Thymus (tissue), 11 donors: ENCODE data around the gene IST1. TPM values are rescaled to one million over a fixed set of nuclear protein-coding genes. Genes with fewer than 3 reads are reported as not detected.
A peak's percentile ranks its signal among the peaks of the same experiment; 100 is the strongest.
"Not testable (repeated sequence)": the region's sequence is repeated elsewhere in the genome, so short reads cannot be mapped to it uniquely, and the experiment has no call there.

Source experiments
- DNase-seq, 9 donors: peaks; one replicate each; pipeline ENCODE4 v3.0.0-alpha.2; 2013; ENCODE audit warnings: low spot score in 9 of 9, low read depth in 6 of 9, missing footprints in 1 of 9
- H3K27ac ChIP-seq, 2 donors: one replicate each; pipeline ENCODE4 v1.5.1; 2013; ENCODE audit warnings: control low read depth in 1 of 2, low read depth in 1 of 2, low read length in 1 of 2, mild to moderate bottlenecking in 1 of 2, moderate library complexity in 1 of 2
- H3K27me3 ChIP-seq, 2 donors: one replicate each; pipeline ENCODE4 v1.5.1; 2013; ENCODE audit warnings: low read length in 1 of 2; ENCODE audit not compliant: control insufficient read depth in 2 of 2, insufficient read depth in 1 of 2
- H3K36me3 ChIP-seq, 2 donors: one replicate each; pipeline ENCODE4 v1.5.1; 2013; ENCODE audit warnings: low read length in 1 of 2, mild to moderate bottlenecking in 1 of 2, moderate library complexity in 1 of 2; ENCODE audit not compliant: control insufficient read depth in 2 of 2, insufficient read depth in 2 of 2
- H3K4me1 ChIP-seq, 2 donors: one replicate each; pipeline ENCODE4 v1.5.1; 2013; ENCODE audit warnings: low read length in 2 of 2; ENCODE audit not compliant: control insufficient read depth in 2 of 2, insufficient read depth in 2 of 2
- H3K4me3 ChIP-seq, 2 donors: one replicate each; pipeline ENCODE4 v1.5.1; 2013; ENCODE audit warnings: low read length in 2 of 2, control low read depth in 1 of 2, mild to moderate bottlenecking in 1 of 2
- H3K9me3 ChIP-seq, 2 donors: one replicate each; pipeline ENCODE4 v1.5.1; 2013; ENCODE audit warnings: low read length in 1 of 2, mild to moderate bottlenecking in 1 of 2; ENCODE audit not compliant: control insufficient read depth in 2 of 2, insufficient read depth in 1 of 2
- WGBS: extraction: QIAGEN DNeasy Blood & Tissue Kit; methylation state at CpG from one replicate; pipeline ENCODE4 v1.1.7; 2013; 5-methylcytosine and 5-hydroxymethylcytosine counted together
- polyA plus RNA-seq: library from polyadenylated mRNA; stranded (reverse); fragments of 200-250 nt; gene quantifications from one replicate; pipeline ENCODE4 v1.2.3, GENCODE V29; 2013
- total RNA-seq: library from RNA; stranded (reverse); fragments of 120-200 nt; gene quantifications from one replicate; pipeline ENCODE4 v1.2.4, GENCODE V29; 2013
- donor health status: healthy.

The IST1 gene
- total and polyA plus RNA-seq, 2 donors: 134 to 163 TPM

DNA sequence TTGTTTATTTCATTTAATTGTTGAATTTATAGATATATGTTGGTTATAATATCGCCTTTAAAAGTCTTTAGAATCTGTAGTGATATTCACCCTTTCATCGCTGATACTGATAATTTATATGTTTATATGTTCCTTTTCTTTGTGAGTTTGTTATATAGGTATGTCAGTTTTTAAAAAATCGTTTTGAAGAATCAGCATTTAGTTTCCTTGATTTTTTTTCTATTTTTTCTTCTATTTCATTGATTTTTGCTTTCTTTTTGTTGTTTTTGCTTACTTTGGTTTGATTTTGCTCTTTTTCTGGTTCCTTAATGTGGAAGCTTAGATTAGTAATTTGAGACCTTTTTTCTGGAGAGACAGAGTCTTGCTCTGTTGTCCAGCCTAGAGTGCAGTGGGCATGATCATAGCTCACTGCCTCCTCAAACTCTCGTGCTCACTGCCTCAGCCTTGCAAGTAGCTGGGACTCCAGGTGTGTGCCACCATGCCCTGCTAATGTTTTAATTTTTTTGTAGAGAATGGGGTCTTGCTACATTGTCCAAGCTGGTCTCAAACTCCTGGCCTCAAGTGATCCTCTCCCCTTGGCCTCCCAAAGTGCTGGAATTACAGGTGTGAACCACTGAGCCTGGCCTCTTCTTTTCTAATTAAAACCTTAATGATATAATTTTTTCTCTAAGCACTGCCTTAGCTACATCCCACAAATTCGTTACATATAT, 7.5 kb downstream of the IST1 start:
- WGBS: 96% methylated on average over 5 of the region's 5 CpGs
- peaks cover 0 to 2% of the 10 kb centered on the region in 2 donors for H3K4me1 ChIP-seq
- no peak for DNase-seq

DNA sequence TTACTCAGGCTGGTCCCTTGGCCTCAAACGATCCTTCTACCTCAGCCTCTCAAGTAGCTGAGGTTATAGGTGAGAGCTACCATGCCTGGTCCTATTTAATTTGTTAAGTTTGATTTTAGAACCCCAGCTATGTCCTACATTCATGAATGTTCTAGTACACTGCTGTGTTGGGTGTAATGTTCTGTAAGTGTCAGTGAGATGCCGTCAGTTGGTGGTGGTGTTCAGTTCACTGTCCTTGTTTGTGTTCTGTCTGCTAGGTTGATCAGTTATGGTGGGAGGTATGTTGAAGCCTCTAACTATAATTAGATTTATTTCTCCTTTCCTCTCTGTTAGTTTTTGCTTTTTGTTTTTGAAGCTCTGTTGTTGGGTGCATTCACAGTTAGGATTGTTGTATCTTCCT, 8.3 kb downstream of the IST1 start:
- H3K27ac ChIP-seq: no peak overlapping the region
- no peaks in the 10 kb centered on the region for H3K4me1 ChIP-seq
- no peaks in the 10 kb centered on the region for H3K27me3 ChIP-seq
- no peak overlapping the region for H3K4me3 ChIP-seq
- H3K36me3 ChIP-seq: no peaks in the 10 kb centered on the region
- H3K9me3 ChIP-seq: no peaks in the 10 kb centered on the region
- DNase-seq: no peak
- WGBS: 96% methylated on average over 2 of the region's 2 CpGs

More for the DNA sequence above, 7.5 kb downstream of the IST1 start:
- H3K4me3 ChIP-seq: no peak overlapping the region
- H3K9me3 ChIP-seq: no peaks in the 10 kb centered on the region
- H3K36me3 ChIP-seq: no peaks in the 10 kb centered on the region
- H3K27ac ChIP-seq: no peak overlapping the region
- H3K27me3 ChIP-seq: no peaks in the 10 kb centered on the region

DNA sequence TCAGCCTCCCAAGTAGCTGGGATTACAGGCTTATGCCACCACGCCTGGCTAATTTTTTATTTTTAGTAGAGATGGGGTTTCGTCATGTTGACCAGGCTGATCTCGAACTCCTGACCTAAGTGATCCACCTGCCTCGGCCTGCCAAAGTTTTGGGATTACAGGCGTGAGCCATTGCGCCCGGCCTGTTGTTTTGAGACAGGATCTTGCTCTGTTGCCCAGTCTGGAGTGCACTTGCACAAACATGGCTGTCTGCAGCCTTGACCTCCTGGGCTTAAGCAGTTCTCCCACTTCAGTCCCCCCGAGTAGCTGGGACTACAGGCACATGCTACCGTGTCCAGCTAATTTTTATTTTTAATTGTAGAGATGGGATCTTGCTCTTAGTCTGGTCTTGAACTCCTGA, 8.9 kb downstream of the IST1 start:
- no peak for DNase-seq
- Histone ChIP-seq H3K27ac (no peak overlapping the region), H3K4me1 (no peaks in the 10 kb centered on the region), H3K27me3 (no peaks in the 10 kb centered on the region), H3K4me3 (no peak overlapping the region), H3K9me3 (no peaks in the 10 kb centered on the region), H3K36me3 (no peaks in the 10 kb centered on the region)
- 92% methylated on average over 9 of the region's 9 CpGs for WGBS

DNA sequence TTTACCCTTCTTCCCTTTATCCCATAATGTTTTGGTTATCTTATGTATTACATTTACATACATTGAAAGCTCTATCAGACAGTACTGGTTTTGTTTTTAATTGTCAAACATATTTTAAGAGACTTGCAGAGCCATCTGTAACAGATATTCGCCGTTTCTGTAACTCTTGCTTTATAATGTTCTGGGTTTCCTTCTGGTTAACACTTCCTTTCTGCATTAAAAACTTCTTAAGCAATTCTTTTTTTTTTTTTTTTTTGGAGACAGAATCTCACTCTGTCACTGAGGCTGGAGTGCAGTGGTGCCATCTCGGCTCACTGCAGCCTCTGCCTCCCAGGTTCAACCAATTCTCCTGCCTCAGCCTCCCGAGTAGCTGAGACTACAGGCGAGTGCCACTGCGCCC, 10.4 kb downstream of the IST1 start:
- not testable (repeated sequence) for H3K36me3 ChIP-seq, H3K27ac ChIP-seq, H3K9me3 ChIP-seq, H3K4me1 ChIP-seq, H3K27me3 ChIP-seq, H3K4me3 ChIP-seq
- peak in 1 of 9 donors; percentile 22 for DNase-seq
- 47% methylated on average over 6 of the region's 6 CpGs for WGBS

DNA sequence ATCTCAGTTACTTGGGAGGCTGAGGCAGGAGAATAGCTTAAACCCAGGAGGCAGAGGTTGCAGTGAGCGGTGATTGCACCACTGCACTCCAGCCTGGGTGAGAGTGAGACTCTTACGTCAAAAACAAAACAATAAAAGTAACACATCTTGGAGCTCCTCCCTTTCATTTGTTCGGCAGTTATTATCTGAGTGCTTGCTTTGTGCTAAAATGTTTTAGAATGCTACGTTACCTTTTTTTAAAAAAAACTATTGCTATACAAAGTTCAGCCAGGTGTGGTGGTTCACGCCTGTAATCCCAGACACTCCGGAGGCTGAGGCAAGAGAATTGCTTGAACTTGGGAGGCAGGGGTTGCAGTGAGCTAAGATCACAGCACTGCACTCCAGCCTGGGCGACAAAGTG, 15.8 kb downstream of the IST1 start:
- no peaks in the 10 kb centered on the region for H3K9me3 ChIP-seq
- H3K27ac ChIP-seq: no peak overlapping the region
- no peak overlapping the region for H3K4me3 ChIP-seq
- no peaks in the 10 kb centered on the region for H3K4me1 ChIP-seq
- 97% methylated on average over 7 of the region's 7 CpGs for WGBS
- no peak for DNase-seq
- no peaks in the 10 kb centered on the region for H3K27me3 ChIP-seq
- H3K36me3 ChIP-seq: peaks cover 3 to 9% of the 10 kb centered on the region in 2 donors

DNA sequence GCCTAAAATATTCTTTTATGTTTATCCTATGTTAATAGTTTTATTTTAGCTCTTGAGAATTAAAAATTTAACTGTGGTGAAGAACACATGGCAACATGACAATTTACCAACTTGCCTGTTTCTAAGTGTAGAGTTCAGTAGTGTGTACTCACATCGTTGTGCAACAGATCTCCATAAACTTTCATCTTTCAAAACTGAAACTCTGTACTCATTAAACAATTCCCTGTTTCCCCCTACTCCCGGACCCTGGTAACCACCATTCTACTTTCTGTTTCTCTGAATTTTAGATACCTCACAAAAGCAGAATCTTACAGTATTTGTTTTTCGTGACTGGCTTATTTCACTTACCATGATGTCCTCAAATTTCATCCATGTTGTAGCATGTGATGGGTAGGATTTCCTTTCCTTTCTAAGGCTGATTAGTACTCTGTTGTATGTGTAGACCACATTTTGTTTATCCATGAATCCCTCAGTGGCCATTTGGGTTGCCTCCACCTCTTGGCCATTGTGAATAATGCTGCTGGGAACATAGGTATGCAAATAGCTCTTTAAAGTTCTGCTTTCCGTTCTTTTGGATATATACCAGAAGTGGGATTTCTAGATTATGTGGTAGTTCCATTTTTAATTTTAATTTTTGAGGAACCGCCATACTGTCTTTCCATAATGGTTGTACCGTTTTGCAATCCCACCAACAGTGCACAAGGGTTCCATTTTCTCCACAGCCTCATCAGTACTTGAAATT, 17.4 kb downstream of the IST1 start:
- Histone ChIP-seq H3K36me3 (peaks cover 12 to 16% of the 10 kb centered on the region in 2 donors), H3K27me3 (no peaks in the 10 kb centered on the region), H3K27ac (no peak overlapping the region), H3K4me3 (no peak overlapping the region), H3K9me3 (no peaks in the 10 kb centered on the region), H3K4me1 (no peaks in the 10 kb centered on the region)
- 95% methylated on average over 6 of the region's 6 CpGs for WGBS
- DNase-seq: no peak

DNA sequence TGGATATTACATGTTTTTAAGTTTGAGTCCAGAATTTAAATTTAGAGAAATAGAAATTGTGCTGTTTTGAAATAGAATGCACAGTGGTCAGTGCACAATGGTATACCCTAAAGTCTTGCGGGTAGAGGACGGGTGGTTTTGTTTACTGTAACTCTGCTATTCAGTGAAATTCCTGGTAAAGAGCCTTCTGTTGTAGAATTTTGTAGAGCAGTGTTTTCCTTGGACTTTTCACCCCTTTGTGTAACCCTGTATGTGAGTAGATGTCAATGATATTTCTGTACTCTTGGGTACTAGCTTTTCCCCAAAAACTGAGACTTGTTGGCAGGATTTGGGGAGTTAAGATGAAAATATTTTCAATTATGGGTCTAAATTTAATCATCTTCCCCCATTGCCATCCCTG, 19.5 kb downstream of the IST1 start:
- Histone ChIP-seq H3K4me3 (no peak overlapping the region), H3K9me3 (peaks cover 3 to 6% of the 10 kb centered on the region in 2 donors), H3K27ac (no peak overlapping the region), H3K27me3 (no peaks in the 10 kb centered on the region), H3K4me1 (no peaks in the 10 kb centered on the region), H3K36me3 (peaks cover 32 to 35% of the 10 kb centered on the region in 2 donors)
- over 99% methylated on average over 2 of the region's 2 CpGs for WGBS
- DNase-seq: no peak

DNA sequence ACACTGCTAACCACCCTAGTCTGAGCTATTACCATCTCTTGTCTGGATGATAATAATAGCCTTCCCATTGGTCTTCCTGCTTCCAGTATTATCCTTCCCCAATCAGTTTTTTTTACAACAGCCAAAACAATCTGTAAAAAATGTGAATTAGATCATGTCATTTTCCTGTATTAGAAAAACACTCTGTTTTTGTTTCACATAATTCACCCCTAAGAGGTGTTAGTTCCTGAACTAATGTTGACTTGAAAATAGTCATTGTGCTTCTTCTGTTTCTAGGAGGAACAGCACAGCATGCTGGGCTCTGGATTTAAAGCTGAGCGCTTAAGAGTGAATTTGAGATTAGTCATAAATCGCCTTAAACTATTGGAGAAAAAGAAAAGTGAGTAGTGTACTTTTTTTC, 20.0 kb downstream of the IST1 start:
- H3K4me1 ChIP-seq: no peaks in the 10 kb centered on the region
- H3K36me3 ChIP-seq: peaks cover 38 to 40% of the 10 kb centered on the region in 2 donors

DNA sequence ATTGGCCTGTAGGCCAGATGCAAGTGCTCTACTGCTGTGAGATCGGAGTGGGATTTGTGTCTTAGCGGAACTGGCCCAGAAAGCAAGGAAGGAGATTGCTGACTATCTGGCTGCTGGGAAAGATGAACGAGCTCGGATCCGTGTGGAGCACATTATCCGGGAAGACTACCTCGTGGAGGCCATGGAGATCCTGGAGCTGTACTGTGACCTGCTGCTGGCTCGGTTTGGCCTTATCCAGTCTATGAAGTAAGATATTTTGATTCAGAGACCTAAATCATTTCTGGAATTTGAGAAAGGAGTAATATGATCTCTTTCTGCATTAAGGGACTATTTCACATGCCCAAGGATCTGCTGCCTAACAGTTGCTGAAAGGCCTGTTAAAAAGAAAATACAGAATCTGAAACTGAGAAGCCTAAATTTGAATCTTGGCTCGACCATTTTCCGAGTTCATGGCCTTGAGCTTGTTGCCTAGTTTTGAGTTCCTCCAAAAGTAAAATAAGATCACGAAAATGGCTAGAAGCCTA, 21.1 kb downstream of the IST1 start:
- H3K36me3 ChIP-seq: peaks cover 49 to 51% of the 10 kb centered on the region in 2 donors
- H3K27me3 ChIP-seq: no peaks in the 10 kb centered on the region
- peaks cover 3 to 6% of the 10 kb centered on the region in 2 donors for H3K9me3 ChIP-seq
- no peak for DNase-seq
- H3K4me3 ChIP-seq: no peak overlapping the region
- no peak overlapping the region for H3K27ac ChIP-seq
- H3K4me1 ChIP-seq: no peaks in the 10 kb centered on the region
- 98% methylated on average over 11 of the region's 11 CpGs for WGBS

More for the DNA sequence above, 20.0 kb downstream of the IST1 start:
- Histone ChIP-seq H3K4me3 (no peak overlapping the region), H3K9me3 (peaks cover 3 to 6% of the 10 kb centered on the region in 2 donors), H3K27me3 (no peaks in the 10 kb centered on the region), H3K27ac (no peak overlapping the region)
- DNase-seq: no peak
- WGBS: over 99% methylated on average over 2 of the region's 2 CpGs
